Pulmonary artery endothelial cell (primary cell): ENCODE data around the gene OASL. TPM values are rescaled to one million over a fixed set of nuclear protein-coding genes. Genes with fewer than 3 reads are reported as not detected.
A peak's percentile ranks its signal among the peaks of the same experiment; 100 is the strongest.

Experiments used
- DNase-seq: peaks from one replicate; pipeline ENCODE4 v3.0.0-alpha.2; 2011; ENCODE audit warnings: low read depth, low spot score
- total RNA-seq: library from RNA; depleted of rRNA; stranded (reverse); fragments of >200 nt; gene quantifications from 2 replicates; pipeline ENCODE4 v1.2.3, GENCODE V29; 2014

OASL gene
- total RNA-seq, 1 donor from 2014 or later: 0.40 TPM

GRCh38 chr12:121015825-121016766 is 22.9 kb downstream of the OASL start, which contains the start of gene C12orf43:
TSS of gene C12orf43 (minus strand) at chr12:121016487. CDS start at chr12:121016474, 13 bp downstream.
- DNase-seq: peak; percentile 62

- DNase-seq: no peak
Measured at GRCh38 chr12:121013715-121014114, 25.3 kb downstream of the OASL start.

- DNase-seq: no peak
Measured at GRCh38 chr12:121011820-121012219, 27.2 kb downstream of the OASL start.

- no peak for DNase-seq
Measured at GRCh38 chr12:121010860-121011259, 28.2 kb downstream of the OASL start.

GRCh38 chr12:121009741-121010140 is 29.3 kb downstream of the OASL start:
- DNase-seq: no peak

DNA sequence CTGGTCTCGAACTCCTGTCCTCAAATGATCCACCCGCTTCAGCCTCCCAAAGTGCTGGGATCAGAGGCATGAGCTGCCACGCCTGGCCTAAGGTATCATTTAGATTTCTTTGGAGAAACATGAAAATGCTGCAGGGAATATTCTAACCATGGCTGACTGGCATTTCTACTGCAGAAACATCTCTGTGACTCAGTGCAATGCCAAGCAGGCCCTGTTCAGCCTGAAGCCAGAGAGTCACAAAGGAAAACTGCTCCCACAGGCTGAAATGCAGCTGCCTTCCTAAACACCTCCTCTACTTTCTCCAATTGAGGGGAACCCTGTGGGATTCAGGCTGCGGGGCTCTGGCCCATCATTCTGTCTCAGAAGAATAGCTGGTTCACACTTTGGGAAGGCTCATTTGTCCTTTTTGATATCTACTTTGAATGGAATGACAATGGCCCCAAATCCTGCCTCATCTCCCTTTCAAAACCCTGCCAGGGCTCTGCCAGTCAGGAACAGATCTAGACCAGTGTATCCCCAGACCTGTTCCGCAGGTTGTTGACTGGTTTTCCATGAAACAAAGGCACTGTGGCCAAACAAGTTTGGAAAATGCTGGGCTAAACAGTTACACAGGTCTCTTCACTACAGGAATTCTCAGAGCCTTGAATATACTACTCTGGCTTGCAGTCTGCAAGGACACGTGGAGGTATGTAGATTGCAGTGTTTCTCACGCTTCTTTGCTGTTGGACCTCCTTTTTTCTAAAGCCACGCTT is 30.5 kb downstream of the OASL start:
- DNase-seq: no peak

- DNase-seq: peak; percentile 13
Measured at GRCh38 chr12:121005346-121005815, 33.7 kb downstream of the OASL start.

DNA sequence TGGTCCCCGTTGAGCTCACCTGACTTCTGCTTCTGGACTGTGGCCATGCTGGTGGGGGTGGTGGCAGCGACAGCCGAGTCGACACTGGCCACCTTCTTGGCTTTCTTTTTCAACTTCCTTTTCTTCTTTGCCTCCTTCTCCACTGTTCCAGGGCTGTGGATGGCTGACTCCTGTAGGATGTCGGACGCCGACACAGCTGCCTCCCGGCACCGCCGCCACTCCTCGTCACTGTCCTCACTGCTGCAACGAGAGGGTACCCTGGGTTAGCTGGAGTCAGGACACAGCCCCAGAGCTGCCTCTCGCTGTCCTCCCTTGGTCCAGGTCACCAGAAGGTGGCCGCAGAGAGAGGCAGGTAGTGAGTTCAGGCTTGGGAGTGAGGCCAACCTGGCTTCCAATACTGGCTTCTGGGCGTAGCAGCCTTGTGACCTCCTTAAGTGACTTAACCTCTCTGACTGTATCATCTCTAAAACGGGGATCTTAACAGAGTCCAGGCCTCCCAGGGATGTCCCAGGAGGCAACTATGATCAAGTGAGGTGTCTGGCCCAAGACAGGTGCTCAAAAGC is 34.7 kb downstream of the OASL start:
- DNase-seq: no peak

- no peak for DNase-seq
Measured at GRCh38 chr12:121003650-121004049, 35.4 kb downstream of the OASL start.

DNA sequence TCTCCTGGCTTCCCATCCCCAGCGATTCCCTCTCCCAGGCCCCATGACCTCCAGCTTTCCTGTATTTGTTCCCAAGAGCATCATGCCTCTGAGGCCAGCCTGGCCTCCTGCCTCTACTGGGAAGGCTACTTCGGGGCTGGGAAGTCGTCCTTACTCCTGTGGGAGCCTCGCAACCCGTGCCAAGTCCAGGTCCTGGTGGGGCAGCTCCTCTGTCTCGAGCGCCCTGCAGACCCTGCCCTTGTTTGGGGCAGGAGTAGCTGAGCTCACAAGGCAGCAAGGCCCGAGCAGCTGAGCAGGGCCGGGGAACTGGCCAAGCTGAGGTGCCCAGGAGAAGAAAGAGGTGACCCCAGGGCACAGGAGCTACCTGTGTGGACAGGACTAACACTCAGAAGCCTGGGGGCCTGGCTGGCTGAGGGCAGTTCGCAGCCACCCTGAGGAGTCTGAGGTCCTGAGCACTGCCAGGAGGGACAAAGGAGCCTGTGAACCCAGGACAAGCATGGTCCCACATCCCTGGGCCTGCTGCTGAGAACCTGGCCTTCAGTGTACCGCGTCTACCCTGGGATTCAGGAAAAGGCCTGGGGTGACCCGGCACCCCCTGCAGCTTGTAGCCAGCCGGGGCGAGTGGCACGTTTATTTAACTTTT is 37.1 kb downstream of the OASL start:
- no peak for DNase-seq

DNA sequence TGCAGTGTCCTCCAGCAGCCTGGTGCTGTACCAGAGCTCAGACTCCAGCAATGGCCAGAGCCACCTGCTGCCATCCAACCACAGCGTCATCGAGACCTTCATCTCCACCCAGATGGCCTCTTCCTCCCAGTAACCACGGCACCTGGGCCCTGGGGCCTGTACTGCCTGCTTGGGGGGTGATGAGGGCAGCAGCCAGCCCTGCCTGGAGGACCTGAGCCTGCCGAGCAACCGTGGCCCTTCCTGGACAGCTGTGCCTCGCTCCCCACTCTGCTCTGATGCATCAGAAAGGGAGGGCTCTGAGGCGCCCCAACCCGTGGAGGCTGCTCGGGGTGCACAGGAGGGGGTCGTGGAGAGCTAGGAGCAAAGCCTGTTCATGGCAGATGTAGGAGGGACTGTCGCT is 38.0 kb downstream of the OASL start:
- DNase-seq: no peak

GRCh38 chr12:121000530-121000929 is 38.5 kb downstream of the OASL start:
- DNase-seq: no peak

GRCh38 chr12:120999191-121000120 is 39.6 kb downstream of the OASL start:
- no peak for DNase-seq

DNA sequence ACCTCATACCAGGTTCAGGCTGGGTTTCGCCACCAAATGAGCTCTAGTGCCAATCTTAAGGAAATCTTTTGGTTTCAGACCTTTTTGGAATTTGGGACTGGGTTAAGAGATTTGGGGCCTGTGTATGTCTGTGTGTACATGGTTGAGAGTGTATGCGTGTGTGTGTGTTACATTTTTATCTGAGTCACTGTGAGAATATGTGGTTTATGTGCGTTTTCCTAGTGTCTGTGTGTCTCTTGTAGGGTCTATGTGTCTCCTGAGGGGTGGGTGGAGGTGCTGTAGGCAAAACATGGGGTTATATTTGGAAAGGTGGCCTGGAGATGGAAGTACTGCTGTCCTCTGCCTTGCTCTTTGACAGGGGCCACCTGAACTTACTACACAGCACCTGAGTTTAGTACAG is 40.6 kb downstream of the OASL start:
- no peak for DNase-seq

GRCh38 chr12:120997448-120997847 is 41.6 kb downstream of the OASL start:
- DNase-seq: no peak

GRCh38 chr12:120996133-120996746 is 42.8 kb downstream of the OASL start:
- DNase-seq: no peak

DNA sequence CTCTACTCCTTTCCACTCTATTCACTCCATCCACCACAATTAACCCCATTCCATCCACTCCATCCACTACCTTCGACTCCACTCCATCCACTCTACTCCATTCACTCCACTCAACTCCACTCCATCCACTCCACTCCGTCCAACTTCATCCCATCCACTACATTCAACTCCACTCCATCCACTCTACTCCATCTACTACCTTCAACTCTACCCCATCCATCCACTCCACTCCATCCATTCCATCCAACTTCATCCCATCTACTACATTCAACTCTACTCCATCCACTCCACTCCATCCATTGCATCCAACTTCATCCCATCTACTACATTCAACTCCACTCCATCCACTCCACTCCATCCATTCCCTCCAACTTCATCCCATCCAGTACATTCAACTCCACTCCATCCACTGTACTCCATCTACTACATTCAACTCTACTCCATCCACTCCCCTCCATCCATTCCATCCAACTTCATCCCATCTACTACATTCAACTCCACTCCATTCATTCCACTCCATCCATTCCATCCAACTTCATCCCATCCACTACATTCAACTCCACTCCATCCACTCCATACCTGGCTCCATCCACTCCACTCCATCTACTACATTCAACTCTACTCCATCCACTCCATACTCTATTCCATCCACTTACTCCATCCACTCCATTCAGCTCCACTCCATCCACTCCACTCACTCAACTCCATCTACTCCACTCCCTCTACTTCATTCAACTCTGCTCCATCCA is 44.3 kb downstream of the OASL start:
- no peak for DNase-seq

- DNase-seq: no peak
Measured at GRCh38 chr12:120994059-120994458, 45.0 kb downstream of the OASL start.

DNA sequence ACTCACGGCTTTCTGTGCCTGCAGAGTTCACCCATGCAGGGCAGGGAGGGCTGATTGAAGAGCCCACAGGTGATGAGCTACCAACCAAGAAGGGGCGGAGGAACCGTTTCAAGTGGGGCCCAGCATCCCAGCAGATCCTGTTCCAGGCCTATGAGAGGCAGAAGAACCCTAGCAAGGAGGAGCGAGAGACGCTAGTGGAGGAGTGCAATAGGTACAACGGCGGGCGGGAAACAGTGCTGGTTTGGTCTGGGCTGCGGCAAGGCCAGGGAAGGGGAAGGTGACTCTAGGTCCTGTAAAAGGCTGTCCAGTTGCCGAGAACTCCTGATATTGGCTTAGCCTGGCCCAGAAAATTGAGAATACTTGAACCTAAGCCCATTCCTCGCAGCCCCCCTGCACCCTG is 45.5 kb downstream of the OASL start:
- DNase-seq: no peak
